Choroid plexus epithelial cell (primary cell): ENCODE data around the gene MARCHF3.

Experiments used
- DNase-seq: peaks from one replicate; pipeline ENCODE4 v3.0.0-alpha.2; 2010; ENCODE audit warnings: low read depth
- H3K4me3 ChIP-seq: 2 replicates; pipeline ENCODE4 v1.5.1; 2011; ENCODE audit warnings: low read depth, mild to moderate bottlenecking, control low read depth, low read length, moderate library complexity
- CTCF ChIP-seq: conservative IDR thresholded peaks from 2 replicates; pipeline ENCODE4 v1.5.1; 2011; ENCODE audit warnings: low read depth, mild to moderate bottlenecking, control low read depth, inconsistent platforms, low read length, moderate library complexity

The MARCHF3 gene

GRCh38 chr5:127031147-127031862 is 947 bp upstream of the MARCHF3 start:
- DNase-seq = no peak
- TF ChIP-seq CTCF = no peak
- H3K4me3 ChIP-seq = peak overlapping the region; percentile 92

GRCh38 chr5:127029581-127030258 is 638 bp downstream of the MARCHF3 start:
- H3K4me3 ChIP-seq = peak overlapping the region; percentile 92
- peak; percentile 69 for DNase-seq
- TF ChIP-seq CTCF = peak; percentile 56

DNA sequence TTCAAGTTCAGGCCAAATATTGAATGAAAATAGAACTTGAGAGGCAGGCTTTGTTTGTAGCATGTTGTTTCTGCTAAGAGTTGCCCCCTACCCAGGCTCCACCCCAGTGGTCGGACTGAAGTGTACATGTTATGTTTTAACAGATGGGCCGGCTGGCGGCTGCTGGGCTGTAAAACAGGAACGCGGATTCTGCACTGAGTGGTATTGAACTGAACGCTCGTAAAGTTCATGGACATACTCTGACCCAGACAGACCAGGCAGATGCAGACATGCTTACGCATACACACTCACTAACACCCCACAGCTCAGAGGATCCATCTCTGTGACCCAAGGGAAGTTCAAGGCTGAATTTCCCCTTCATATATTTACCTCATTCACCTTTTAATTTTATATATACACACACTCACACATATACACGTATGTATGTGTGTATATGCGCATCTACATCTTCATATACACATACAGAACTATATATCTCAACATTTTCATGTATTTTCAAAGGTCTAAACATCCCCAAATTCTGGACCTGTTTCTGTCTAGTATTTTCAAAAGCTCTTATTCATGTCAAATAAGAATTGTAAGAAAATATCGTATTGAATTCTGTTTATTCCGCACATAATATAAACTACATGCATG is 1.4 kb downstream of the MARCHF3 start:
- peak overlapping the region; percentile 92 for H3K4me3 ChIP-seq
- no peak for TF ChIP-seq CTCF
- peak; percentile 62 for DNase-seq

DNA sequence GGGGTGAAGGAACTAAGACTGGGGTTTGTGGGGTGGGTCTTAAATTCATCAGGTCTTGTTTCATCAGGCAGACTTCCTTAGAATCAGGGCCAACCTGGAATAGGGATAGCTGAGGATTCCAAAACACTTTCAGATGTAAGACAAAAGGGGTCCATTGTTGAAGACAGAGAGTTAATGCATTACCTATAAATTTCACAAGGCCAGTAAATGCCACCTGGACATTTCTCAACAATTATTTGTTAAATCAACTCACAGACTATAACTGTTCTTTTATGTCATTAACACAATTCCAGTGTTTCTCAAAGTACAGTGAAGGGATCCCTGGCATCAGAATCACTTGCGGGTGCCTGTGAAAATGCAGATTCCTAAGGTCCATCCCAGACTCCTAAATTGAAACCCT is 2.8 kb downstream of the MARCHF3 start:
- no peak for DNase-seq
- H3K4me3 ChIP-seq = no peak overlapping the region
- no peak for TF ChIP-seq CTCF

DNA sequence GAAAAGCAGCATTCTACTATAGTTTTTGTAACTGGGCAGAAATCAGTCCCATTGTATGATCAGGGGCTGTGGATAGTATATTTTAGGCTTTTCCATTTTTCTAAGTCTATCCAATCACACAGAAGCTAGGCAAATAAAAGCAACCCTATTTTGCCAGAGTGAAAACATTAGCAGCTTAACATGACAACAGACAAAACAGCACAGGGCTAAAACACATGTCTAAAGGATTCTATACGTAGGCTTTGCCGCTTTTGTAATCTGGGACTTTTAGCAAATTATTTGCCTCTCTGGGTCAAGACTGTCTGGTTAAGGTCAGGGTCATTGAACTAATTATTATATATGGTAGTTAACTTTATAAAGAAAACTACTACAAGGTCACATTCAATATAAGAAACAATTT is 4.2 kb downstream of the MARCHF3 start:
- DNase-seq = no peak
- no peak overlapping the region for H3K4me3 ChIP-seq
- TF ChIP-seq CTCF = no peak

DNA sequence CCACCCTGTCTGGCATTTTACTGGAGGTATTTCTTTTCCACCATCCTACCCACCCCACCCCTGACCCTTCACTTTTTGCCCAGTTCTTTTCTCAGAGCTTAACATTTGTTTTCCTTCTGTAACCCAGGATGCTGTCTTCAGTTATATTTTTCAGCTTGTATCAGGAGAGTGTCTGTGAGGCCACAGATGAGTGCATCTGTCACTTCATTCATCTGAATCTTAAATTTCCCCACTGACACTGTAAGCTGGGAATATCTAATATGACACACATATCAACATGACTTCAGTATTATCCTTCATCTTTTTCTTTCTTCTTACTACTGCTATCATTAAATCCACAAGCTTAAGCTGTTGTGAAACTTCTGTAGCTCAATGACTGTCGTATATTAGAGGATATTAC is 4.9 kb downstream of the MARCHF3 start:
- TF ChIP-seq CTCF = no peak
- no peak for DNase-seq
- H3K4me3 ChIP-seq = no peak overlapping the region
